ENCODE data around the gene PLCB1.

The PLCB1 gene

GRCh38 chr20:8317448-8317847 is 185.4 kb downstream of the PLCB1 start:
- TF ChIP-seq GATA2 (IDR thresholded peaks at IDR 0.05; ENCODE audit: low read depth, low read length) (no peak), GATA3 (IDR thresholded peaks at IDR 0.05; ENCODE audit: low read depth, low read length) (no peak)

GRCh38 chr20:8318965-8319625 is 187.0 kb downstream of the PLCB1 start:
- TF ChIP-seq GATA2 (IDR thresholded peaks at IDR 0.05; ENCODE audit: low read depth, low read length) = no peak
- TF ChIP-seq GATA3 (IDR thresholded peaks at IDR 0.05; ENCODE audit: low read depth, low read length) = no peak

DNA sequence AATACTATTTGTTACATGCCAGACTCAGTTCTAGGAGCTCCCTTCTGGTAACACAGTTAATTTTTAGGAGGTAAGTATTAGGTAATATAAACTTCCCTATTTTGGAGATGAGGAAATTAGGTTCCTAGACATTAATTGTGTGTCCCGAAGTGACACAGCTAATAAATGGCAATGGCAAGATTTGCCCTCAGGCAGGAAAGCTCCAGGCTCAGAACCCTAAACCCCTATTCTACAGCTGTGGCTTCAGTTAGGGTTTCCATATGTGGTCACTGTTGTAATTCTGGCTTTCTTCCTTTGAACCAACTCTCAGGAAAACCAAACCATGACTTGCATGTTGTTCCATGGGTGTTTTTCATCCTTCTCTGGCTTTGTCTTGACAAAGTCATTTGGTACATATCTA is 188.2 kb downstream of the PLCB1 start:
- no peak for TF ChIP-seq GATA2 (IDR thresholded peaks at IDR 0.05; ENCODE audit: low read depth, low read length)
- TF ChIP-seq GATA3 (IDR thresholded peaks at IDR 0.05; ENCODE audit: low read depth, low read length) = no peak

GRCh38 chr20:8321001-8321400 is 188.9 kb downstream of the PLCB1 start:
- TF ChIP-seq GATA2 (IDR thresholded peaks at IDR 0.05; ENCODE audit: low read depth, low read length) = no peak
- no peak for TF ChIP-seq GATA3 (IDR thresholded peaks at IDR 0.05; ENCODE audit: low read depth, low read length)

DNA sequence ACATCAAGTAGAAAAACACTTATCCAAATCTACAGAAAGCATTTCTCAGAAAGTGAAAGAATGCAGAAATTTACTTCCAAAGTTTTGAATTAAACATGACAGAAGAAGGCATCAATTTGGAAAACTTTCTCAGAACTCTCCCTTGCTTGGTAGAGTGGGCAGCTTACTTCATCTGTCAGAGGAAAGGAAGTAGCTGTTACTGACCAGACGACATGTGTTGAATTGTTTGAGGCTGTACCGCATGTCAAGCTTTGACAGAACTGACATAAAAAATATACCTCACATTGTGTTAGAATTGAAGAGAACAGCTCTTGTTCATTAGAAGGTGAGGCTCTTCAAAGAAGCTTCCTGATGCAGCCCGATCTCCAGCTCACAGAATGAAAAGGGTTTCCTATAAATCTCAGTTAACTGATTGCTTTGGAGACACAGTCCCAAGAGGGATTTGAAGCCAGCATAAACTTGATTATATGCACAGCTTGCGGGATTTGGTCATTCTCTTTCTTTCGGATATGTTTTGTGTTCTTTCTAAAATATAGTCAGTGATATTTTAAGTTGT is 190.7 kb downstream of the PLCB1 start:
- TF ChIP-seq GATA2 (IDR thresholded peaks at IDR 0.05; ENCODE audit: low read depth, low read length) (no peak), GATA3 (IDR thresholded peaks at IDR 0.05; ENCODE audit: low read depth, low read length) (no peak)

- TF ChIP-seq GATA2 (IDR thresholded peaks at IDR 0.05; ENCODE audit: low read depth, low read length) (no peak), GATA3 (IDR thresholded peaks at IDR 0.05; ENCODE audit: low read depth, low read length) (no peak)
Measured at GRCh38 chr20:8326191-8326590, 194.1 kb downstream of the PLCB1 start.

DNA sequence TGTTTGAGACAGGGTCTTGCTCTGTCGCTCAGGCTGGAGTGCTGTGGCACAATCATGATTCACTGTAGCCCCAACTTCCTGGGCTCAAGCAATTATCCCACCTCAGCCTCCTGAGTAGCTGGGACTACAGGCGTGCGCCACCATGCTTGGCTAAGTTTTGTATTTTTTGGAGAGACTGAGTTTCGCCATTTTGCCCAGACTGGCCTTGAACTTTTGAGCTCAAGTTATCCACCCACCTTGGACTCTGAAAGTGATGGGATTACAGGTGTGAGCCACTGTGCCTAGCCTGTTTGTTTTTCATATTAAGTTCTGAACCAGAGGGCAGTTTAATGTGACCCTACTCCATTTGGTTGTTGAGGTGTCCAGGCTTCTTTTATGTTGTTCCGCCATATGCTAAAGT is 194.8 kb downstream of the PLCB1 start:
- TF ChIP-seq GATA3 (IDR thresholded peaks at IDR 0.05; ENCODE audit: low read depth, low read length) (no peak), GATA2 (IDR thresholded peaks at IDR 0.05; ENCODE audit: low read depth, low read length) (no peak)

DNA sequence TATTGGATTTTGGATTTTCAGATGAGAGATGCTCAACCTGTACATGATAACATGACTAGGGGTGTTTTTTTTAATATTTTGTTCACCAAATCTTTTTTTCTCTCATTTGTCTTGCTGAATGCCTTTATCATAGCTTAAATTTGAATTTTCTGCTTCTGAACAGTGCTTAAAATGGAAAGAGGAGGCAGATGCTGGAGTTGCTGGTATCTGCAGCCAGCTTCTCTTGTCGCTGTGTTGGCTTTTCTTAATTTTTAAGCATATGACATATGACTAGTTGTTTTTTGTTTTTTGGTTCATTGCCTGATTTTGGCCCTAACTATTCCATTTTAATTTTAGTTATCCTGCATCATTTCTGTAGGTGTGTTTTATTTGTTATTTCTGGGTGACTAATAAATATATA is 196.1 kb downstream of the PLCB1 start:
- TF ChIP-seq GATA2 (IDR thresholded peaks at IDR 0.05; ENCODE audit: low read depth, low read length) = no peak
- no peak for TF ChIP-seq GATA3 (IDR thresholded peaks at IDR 0.05; ENCODE audit: low read depth, low read length)

- TF ChIP-seq GATA2 (IDR thresholded peaks at IDR 0.05; ENCODE audit: low read depth, low read length) (no peak), GATA3 (IDR thresholded peaks at IDR 0.05; ENCODE audit: low read depth, low read length) (no peak)
Measured at GRCh38 chr20:8330319-8330784, 198.3 kb downstream of the PLCB1 start.

GRCh38 chr20:8330785-8331695 is 199.0 kb downstream of the PLCB1 start:
- TF ChIP-seq GATA3 (IDR thresholded peaks at IDR 0.05; ENCODE audit: low read depth, low read length) (no peak), GATA2 (IDR thresholded peaks at IDR 0.05; ENCODE audit: low read depth, low read length) (no peak)

GRCh38 chr20:8331740-8332412 is 199.8 kb downstream of the PLCB1 start:
- TF ChIP-seq GATA2 (IDR thresholded peaks at IDR 0.05; ENCODE audit: low read depth, low read length) (no peak), GATA3 (IDR thresholded peaks at IDR 0.05; ENCODE audit: low read depth, low read length) (no peak)

GRCh38 chr20:8334641-8335040 is 202.6 kb downstream of the PLCB1 start:
- TF ChIP-seq GATA3 (IDR thresholded peaks at IDR 0.05; ENCODE audit: low read depth, low read length) = no peak
- no peak for TF ChIP-seq GATA2 (IDR thresholded peaks at IDR 0.05; ENCODE audit: low read depth, low read length)

DNA sequence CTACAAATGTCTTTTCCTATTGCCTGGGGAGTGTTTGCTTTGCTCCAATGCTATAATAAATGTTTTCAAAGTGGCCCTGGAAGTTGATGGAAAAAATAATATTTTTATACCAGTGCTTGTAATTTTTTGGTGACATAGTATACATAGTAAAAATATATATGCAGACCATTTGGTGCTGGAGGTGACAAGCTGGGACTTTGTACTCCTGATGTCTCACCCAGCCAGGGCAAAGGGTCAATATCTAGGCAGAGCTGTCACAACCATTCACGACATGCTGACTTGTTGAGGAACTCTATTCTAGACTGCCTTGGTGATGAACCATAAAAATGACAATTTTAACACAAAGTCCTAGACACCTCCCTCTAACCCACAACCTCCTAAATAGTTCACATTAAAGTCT is 203.0 kb downstream of the PLCB1 start:
- TF ChIP-seq GATA3 (IDR thresholded peaks at IDR 0.05; ENCODE audit: low read depth, low read length) (no peak), GATA2 (IDR thresholded peaks at IDR 0.05; ENCODE audit: low read depth, low read length) (no peak)
